ENCODE results near the gene CBARP.

CBARP gene

DNA sequence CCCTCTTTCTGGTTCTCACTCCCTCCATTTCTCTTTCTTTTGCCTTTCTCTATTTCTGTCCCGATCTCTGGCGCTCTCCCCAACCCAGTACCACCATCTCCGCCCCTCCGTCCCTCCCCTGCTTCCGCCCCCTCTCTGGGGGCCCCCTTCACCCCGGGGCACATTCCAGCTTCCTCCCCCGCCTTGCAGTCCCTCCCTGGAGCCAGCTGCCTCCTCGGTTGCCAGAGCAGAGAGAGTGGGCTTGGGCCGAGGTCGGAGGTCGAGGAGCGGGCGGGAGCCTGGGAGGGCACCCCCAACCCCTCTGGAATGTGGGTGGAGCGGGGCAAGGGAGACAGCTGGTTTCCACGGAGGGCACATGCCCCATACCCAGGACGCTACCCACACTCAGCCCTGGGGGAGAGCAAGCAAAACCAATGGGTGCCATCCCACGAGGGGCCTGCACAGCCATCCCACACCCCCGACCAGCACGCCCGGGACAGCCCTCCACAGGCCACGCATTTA is 24.9 kb upstream of the CBARP start:
- DNase-seq (ENCODE audit: low spot score) (no peak), ATAC-seq (ENCODE audit: low read depth) (no peak)
- Histone ChIP-seq H3K27ac (ENCODE audit: poor library complexity, severe bottlenecking) (peak overlapping the region; percentile 97), H3K4me1 (ENCODE audit: insufficient read depth, poor library complexity, severe bottlenecking) (peaks cover 30% of the 10 kb centered on the region), H3K9me3 (ENCODE audit: severe bottlenecking) (no peaks in the 10 kb centered on the region), H3K4me3 (ENCODE audit: severe bottlenecking) (peak overlapping the region; percentile 68), H3K36me3 (ENCODE audit: low read depth) (peaks cover 7% of the 10 kb centered on the region), H3K27me3 (ENCODE audit: insufficient read depth, poor library complexity, severe bottlenecking) (no peaks in the 10 kb centered on the region)
- TF ChIP-seq, protein P1, sequence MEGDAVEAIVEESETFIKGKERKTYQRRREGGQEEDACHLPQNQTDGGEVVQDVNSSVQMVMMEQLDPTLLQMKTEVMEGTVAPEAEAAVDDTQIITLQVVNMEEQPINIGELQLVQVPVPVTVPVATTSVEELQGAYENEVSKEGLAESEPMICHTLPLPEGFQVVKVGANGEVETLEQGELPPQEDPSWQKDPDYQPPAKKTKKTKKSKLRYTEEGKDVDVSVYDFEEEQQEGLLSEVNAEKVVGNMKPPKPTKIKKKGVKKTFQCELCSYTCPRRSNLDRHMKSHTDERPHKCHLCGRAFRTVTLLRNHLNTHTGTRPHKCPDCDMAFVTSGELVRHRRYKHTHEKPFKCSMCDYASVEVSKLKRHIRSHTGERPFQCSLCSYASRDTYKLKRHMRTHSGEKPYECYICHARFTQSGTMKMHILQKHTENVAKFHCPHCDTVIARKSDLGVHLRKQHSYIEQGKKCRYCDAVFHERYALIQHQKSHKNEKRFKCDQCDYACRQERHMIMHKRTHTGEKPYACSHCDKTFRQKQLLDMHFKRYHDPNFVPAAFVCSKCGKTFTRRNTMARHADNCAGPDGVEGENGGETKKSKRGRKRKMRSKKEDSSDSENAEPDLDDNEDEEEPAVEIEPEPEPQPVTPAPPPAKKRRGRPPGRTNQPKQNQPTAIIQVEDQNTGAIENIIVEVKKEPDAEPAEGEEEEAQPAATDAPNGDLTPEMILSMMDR (IDR thresholded peaks at IDR 0.05; ENCODE audit: poor library complexity, severe bottlenecking), result no peak

DNA sequence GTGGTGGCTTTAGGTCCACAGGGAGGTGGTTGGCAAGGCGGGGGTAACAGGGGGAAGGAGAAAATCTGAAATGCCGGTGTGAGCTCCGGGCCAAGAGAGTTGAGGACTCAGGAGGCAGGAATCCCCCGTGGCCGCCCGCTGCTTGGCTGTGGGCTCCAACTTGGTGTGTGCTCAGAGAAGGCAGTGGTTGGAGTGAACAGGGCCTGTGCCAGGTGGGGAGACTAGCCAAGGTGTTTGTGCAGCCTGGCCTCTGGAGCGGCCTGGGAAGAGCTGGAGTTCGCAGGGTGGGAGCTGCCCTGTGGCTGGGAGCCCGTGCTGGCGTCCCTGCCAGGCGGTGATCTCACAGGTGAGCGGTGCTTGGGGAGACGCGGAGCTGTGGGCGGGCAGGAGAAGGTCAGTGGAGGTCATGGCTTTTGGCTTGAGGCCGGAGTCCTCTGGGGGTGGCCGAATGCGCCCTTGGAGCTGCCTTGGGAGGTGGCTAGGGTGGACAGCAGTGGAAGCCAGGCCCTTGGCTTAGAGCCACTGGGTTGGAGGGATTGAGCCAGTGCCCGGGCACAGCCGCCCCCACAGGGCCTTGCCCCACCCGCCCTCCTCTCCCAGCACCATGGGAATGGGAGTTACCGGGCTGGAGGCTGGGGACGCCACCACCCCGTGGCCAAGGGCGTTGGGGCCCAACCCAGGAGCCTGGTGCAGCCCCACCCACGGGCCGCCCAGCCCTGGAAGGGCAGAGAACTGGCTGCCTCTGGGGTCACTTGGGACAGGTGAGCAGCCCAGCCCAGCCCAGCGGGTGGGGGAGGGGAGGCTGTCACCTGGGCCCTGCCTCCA is 24.2 kb upstream of the CBARP start:
- Histone ChIP-seq H3K9me3 (ENCODE audit: severe bottlenecking) (no peaks in the 10 kb centered on the region), H3K4me3 (ENCODE audit: severe bottlenecking) (peak overlapping the region; percentile 68), H3K36me3 (ENCODE audit: low read depth) (peaks cover 13% of the 10 kb centered on the region), H3K27ac (ENCODE audit: poor library complexity, severe bottlenecking) (peak overlapping the region; percentile 97), H3K4me1 (ENCODE audit: insufficient read depth, poor library complexity, severe bottlenecking) (peaks cover 34% of the 10 kb centered on the region), H3K27me3 (ENCODE audit: insufficient read depth, poor library complexity, severe bottlenecking) (no peaks in the 10 kb centered on the region)
- DNase-seq (ENCODE audit: low spot score) (no peak), ATAC-seq (ENCODE audit: low read depth) (peak; percentile 6)
- TF ChIP-seq, protein P1 (IDR thresholded peaks at IDR 0.05; ENCODE audit: poor library complexity, severe bottlenecking), result no peak

DNA sequence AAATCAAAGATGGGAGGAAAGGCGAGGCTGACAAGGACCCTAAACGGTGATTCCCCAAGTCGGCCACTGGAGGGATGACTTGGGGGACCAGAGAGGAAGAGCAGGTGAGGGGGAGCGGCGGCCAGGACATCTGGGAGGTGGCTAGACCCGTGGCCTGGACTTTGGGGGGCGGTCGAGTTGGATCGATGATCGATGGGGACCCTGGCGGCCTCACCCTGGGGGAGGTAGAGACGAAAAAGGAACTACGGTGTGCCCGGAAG is 23.7 kb upstream of the CBARP start:
- ATAC-seq (ENCODE audit: low read depth) (no peak), DNase-seq (ENCODE audit: low spot score) (no peak)
- Histone ChIP-seq H3K4me1 (ENCODE audit: insufficient read depth, poor library complexity, severe bottlenecking) (peaks cover 34% of the 10 kb centered on the region), H3K27me3 (ENCODE audit: insufficient read depth, poor library complexity, severe bottlenecking) (no peaks in the 10 kb centered on the region), H3K36me3 (ENCODE audit: low read depth) (peaks cover 19% of the 10 kb centered on the region), H3K4me3 (ENCODE audit: severe bottlenecking) (peak overlapping the region; percentile 68), H3K9me3 (ENCODE audit: severe bottlenecking) (no peaks in the 10 kb centered on the region), H3K27ac (ENCODE audit: poor library complexity, severe bottlenecking) (peak overlapping the region; percentile 97)
- TF ChIP-seq, protein P1 (IDR thresholded peaks at IDR 0.05; ENCODE audit: poor library complexity, severe bottlenecking), result no peak

DNA sequence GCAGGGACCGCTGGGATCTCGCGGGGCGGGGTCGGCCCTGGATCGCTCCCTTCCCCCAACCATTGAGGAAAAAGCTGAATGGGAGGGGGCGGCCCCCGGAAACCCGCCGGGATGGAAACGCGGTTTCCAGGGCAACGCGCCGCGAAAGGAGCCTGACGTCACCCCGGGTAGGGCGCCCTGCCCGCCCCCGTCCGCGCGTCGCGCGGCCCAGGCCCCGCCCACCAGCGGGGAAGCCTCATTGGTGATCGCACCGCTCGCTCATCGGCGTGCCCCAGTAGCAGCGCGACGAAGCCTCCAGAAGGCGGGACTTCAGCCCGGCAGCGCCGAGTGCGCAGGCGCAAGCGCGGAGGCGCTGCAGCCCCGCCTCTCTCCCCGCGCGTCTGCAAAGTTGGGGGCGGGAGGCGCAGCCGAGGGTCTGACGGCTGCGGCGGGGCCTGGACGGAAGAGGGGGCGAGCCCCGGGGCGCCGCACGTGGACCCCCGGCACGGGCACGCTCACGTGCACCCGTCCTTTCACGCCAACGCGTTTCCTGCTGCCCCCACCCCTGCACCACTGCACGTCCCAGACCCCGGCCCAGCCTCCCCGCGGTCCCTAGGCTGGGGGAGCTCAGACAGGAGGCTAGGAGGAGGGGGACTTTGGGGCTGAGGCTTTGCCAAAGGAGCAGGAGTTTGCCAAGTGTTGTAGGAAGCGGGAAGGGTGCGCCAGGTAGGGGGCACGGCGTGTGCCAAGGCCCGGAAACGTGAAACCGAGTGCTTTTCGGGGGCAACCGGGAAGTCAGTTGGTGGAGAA is 23.1 kb upstream of the CBARP start:
- TF ChIP-seq, protein P1 (IDR thresholded peaks at IDR 0.05; ENCODE audit: poor library complexity, severe bottlenecking), result no peak
- Histone ChIP-seq H3K4me1 (ENCODE audit: insufficient read depth, poor library complexity, severe bottlenecking) (peaks cover 34% of the 10 kb centered on the region), H3K27ac (ENCODE audit: poor library complexity, severe bottlenecking) (peak overlapping the region; percentile 97), H3K27me3 (ENCODE audit: insufficient read depth, poor library complexity, severe bottlenecking) (no peaks in the 10 kb centered on the region), H3K9me3 (ENCODE audit: severe bottlenecking) (no peaks in the 10 kb centered on the region), H3K36me3 (ENCODE audit: low read depth) (peaks cover 24% of the 10 kb centered on the region), H3K4me3 (ENCODE audit: severe bottlenecking) (peak overlapping the region; percentile 68)
- peak; percentile 48 for ATAC-seq (ENCODE audit: low read depth)
- DNase-seq (ENCODE audit: low spot score), result peak; percentile 92
